Astrocyte (in vitro differentiated cells and primary cell): ENCODE results near the gene DYNLT5.

Experiments
- EZH2 ChIP-seq: IDR thresholded peaks from 2 replicates; pipeline ENCODE4 v1.6.1; 2012; ENCODE audit warnings: mild to moderate bottlenecking, low read length, inconsistent platforms; ENCODE audit not compliant: insufficient read depth
- TF ChIP-seq, protein P1 (sequence below): IDR thresholded peaks from 2 replicates; pipeline ENCODE4 v1.5.1; 2011; ENCODE audit warnings: low read depth, mild to moderate bottlenecking, inconsistent platforms, low read length, moderate library complexity; ENCODE audit not compliant: insufficient read depth

GRCh38 chr1:66751160-66751559 lies 1.1 kb upstream of the DYNLT5 start:
- TF ChIP-seq, protein P1, sequence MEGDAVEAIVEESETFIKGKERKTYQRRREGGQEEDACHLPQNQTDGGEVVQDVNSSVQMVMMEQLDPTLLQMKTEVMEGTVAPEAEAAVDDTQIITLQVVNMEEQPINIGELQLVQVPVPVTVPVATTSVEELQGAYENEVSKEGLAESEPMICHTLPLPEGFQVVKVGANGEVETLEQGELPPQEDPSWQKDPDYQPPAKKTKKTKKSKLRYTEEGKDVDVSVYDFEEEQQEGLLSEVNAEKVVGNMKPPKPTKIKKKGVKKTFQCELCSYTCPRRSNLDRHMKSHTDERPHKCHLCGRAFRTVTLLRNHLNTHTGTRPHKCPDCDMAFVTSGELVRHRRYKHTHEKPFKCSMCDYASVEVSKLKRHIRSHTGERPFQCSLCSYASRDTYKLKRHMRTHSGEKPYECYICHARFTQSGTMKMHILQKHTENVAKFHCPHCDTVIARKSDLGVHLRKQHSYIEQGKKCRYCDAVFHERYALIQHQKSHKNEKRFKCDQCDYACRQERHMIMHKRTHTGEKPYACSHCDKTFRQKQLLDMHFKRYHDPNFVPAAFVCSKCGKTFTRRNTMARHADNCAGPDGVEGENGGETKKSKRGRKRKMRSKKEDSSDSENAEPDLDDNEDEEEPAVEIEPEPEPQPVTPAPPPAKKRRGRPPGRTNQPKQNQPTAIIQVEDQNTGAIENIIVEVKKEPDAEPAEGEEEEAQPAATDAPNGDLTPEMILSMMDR, result no peak
- no peak for TF ChIP-seq EZH2
